Embryonic facial prominence (tissue), 1 donor: ENCODE measurements around the gene SESN2.

Experiments used
- DNase-seq: peaks from one replicate; pipeline ENCODE4 v3.0.0-alpha.2; 2016; ENCODE audit errors: extremely low spot score

SESN2 gene

DNA sequence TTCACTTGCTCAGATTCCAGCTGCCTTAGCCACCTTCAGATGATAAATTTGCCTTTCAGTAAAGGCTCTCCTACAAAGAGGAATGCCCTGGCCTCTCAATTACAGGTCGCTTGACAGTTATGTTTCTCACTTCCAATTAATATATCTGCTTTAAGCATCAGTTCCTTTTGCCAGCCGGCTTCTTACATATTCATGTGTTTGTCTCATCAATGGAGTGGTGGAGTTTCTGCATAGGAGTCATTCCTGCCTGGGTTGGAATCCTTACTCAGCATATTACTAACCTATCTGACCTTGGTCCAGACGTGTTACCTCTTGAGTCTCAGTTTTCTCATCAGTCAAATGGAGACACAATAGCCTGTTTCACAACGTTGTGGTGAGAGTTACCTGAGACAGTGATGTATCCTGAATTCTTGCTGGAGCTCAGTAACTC, 9.4 kb upstream of the SESN2 start:
- DNase-seq, result no peak

DNA sequence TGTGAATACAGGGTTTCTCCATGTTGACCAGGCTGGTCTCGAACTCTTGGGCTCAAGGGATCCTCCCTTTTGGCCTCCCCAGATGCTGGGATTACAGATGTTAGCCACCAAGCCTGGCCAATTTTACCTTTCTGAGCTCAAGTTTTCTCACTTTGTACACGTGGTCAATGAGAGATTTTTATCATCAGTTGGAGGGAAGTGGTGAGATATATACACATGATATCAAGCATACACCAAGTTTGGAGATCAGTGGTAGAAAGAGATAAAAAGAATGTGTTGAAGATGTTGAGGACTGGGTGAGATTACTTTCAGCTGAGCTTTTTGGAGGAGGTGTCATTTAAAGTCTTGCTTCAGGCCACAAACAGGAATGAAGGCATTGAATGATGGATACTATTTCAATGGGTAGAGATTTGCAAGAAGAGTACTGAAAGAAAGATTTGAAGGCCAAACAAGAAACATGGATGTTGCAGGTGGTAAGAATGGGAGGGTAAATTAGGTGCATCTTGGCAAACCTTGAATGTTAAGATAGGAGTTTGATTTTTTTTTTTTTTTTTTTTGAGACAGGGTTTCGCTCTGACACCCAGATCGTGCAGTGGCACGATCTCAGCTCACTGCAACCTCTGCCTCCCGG, 3.0 kb upstream of the SESN2 start:
- DNase-seq, result no peak

DNA sequence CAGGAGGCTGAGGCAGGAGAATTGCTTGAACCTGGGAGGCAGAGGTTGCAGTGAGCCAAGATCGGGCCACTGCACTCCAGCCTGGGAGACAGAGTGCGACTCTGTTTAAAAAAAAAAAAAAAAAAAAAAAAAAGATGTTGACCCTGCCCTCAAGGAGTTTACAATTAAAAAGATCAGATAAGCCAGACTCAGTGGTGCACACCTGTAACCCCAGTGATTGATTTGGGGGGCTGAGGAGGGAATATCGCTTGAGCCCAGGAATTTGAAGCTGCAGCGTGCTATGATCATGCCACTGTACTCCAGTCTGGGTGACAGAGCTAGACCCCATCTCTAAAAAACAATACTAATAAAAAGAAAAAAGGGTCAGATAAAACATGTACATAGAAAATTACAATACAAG, 1.6 kb upstream of the SESN2 start:
- DNase-seq, result no peak

DNA sequence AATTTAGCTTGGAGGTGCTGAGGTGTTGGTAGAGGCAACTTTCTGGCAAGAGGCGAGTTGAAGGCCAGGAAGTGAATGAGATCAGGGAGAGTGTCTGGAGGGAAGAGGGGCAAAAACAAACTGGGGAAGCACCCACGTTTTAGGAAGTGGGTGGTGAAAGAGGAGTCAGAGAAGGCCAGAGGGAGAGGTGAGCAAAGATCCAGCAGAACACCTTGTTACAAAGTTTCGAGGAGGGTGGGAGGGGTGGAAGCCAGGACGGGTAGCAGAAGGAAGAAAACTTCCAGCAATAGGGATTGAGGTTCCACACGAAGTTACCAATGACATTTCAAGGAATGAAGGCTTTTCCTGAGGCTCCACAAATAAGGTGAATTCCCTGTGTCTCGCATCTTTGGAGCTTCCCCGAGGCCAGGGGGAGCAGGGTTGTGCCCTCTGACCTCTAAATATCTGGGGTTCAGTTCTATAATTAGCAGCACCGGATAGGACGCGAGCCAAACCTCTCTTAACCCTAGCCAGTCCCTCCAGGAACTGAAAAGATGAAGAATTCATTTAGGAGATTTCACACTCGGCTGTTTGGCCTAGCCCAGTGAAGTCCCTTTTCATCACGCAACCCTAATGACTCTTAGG, 578 bp upstream of the SESN2 start:
- DNase-seq, result no peak

DNA sequence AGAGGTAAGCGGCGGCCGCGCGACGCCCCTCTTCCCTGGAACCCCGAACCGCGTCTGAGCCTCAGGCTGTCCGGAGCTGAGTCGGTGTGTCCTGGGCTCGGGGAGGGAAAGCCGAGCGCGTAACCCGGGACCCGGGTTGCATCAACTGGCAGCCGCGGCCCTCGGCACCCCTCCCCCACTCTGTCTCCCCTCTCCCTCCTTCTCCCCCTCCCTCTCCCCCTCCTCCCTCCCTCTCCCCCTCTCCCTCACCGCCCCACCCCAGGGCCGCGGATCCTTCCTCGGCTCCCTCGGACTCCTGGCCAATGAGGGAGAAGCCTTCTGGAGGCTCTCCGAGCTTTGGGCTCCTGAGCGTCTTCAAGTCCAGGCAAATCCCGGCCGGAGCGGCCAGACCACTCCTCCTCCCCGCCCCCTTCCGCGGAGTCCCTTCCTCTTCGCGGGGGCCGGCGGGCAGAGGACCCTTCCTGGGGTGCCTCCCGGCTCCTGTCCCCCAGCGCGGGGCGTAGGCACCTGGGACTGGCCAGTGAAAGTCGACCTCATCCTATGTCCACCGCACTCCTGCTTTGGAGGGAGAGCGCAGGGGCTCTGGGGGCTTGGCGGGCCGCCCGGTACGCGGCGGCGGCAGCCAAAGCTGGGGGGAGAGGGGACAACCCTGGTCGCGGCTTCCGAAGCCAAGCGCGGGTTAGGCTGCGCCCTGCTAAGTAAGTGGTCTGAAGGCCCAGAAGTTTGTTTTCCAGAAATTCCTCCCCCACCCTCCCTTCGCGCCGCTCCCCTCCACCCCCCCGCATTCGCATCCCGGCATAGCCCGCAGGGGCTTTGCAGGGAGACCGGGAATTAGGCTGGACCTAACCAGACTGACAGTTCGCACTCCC, 850 bp downstream of the SESN2 start:
- DNase-seq, result peak; percentile 30

DNA sequence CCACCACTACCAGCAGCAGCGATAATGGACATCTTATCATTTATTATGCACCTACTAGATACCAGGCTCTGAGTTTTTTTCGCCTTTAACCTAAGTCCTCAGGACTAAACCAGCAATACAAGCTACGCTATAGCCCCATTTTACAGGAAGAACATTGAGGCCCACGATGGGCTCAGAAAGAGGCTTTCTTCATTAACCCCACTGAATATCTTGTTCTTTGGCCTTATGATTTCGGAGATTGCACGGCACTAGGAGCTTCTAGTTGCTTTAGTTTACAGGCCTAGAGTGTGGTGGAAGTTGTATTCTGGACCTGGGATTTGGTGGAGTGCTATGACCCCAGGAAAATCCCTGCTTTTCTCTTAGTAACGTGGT, 1.5 kb downstream of the SESN2 start:
- no peak for DNase-seq

DNA sequence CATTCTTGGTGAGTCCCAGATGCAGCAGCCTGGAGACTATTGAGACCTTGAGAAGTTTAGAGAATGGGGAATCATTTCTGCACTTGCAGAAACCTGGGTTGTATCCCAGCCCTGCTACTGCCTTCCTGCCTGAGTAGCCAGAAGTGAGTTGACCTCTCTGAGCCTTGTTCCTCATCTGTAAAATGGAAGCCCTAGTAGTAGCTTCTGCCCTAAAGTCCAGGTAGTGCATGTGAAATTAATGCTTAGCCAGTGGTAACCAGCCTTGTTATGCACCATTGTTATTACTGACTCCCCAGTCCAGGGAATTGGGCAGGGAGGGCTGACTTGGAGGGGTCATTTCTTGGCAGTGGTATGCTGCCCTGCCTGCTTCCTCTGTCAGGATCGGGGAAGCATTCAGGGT, 5.6 kb downstream of the SESN2 start:
- DNase-seq, result no peak

DNA sequence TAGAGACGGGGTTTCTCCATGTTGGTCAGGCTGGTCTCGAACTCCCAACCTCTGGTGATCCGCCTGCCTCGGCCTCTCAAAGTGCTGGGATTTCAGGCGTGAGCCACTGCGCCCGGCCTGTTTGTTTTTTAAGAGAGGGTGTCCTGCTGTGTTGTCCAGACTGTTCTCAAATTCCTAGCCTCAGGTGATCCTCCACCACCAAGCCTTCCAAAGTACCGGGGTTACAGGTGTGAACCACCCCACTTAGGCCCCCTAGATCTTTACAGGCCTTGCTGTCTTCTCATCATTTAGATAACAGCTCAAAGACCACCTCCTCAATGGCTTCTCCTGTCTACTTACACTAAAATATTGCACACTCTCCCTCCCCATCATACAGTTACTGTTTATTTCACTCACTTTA, 6.3 kb downstream of the SESN2 start:
- DNase-seq, result no peak

DNA sequence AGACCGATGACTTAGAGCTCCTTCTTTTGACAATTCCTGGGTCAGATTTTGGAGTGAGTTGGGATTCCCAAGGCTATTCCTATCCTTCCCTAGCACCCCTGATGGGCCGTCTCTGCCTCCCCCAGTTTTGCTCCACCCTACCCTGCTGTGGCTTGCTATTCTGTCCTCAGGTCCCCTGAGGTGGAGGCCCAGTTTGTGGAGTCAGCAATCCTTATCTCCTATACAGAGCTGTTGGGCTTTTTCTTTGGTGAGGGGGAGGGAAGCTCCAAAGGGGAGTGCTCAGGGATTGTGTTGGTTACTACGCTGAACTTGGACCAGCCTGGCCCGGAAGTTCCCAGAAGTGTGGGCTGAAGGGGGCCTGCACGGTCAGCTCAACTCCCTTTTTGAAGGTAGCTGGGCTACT, 7.6 kb downstream of the SESN2 start:
- no peak for DNase-seq

DNA sequence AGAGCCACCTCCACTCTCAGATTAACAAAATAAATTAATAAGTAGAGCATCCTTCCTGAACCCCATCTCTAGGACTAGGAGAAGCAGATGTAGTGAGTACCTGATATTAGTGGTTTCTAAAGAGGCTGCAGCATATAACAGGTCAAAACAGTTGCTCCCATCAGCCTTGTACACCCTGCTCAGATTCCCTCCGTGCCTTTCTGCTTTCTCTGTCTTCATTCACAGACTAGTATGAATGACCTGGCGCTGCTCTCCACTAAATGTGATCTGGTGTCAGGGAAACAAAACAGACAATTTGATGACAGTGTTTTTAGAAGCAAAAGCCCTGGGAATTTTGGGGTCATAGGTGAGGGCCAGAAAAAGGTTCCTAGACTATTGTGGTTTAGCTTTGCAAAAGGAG, 8.3 kb downstream of the SESN2 start:
- DNase-seq, result no peak

DNA sequence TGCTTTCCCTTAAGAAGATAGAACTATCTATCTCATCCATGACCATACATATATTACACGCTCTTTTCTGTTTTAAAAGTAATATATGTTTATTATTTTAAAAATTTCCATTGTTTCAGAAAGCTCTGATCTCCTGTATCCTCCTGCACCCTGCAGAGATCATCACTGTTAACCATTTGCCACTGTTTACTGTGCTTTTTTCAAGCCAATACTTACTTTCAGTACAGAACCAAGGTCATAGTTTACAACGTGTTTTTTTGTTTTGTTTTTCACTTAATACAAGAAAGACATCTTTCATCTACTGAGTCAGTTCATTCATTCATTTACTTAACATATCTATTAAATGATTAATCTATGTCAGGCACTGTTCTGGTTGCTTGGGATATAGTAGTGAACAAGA, 10.2 kb downstream of the SESN2 start:
- DNase-seq, result no peak

DNA sequence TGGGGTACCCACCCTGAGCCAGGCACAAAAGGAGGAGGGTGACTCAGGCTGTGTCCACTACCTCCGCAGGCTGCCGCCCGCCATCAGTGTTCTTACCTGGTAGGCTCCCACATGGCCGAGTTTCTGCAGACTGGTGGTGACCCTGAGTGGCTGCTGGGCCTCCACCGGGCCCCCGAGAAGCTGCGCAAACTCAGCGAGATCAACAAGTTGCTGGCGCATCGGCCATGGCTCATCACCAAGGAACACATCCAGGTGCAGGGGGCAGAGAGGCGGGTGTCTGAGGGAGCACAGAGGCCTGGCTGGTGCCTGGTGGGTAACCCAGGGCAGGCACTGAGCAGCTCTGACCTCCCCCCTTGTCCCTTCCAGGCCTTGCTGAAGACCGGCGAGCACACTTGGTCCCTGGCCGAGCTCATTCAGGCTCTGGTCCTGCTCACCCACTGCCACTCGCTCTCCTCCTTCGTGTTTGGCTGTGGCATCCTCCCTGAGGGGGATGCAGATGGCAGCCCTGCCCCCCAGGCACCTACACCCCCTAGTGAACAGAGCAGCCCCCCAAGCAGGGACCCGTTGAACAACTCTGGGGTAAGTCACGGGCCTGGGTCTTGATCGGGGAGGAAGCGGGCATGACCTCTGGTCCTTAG, 13.0 kb downstream of the SESN2 start:
- no peak for DNase-seq

DNA sequence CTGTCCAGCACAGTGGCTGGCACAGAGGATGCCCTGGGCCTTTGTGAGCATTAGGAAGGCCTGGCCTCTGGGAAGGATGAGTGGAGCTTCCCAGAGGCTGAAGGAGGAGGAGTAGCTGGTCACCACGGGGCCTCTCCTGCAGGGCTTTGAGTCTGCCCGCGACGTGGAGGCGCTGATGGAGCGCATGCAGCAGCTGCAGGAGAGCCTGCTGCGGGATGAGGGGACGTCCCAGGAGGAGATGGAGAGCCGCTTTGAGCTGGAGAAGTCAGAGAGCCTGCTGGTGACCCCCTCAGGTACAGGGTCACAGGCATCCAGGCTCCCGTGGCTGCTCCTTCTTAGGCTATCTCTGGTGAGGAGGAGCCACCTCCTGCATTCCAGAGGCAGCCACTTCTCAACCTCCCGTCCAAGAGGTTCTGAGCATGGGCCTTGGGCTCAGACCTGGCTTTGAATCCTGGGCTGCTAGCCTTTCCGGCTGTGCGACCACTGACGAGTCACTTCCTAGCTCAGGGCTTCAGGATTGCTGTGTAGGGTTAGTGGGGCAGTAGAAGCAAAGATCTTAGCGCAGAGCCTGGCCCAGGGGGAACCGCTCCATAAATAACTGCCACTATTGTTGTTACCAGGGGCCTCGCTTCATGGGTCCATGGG, 14.0 kb downstream of the SESN2 start:
- DNase-seq, result no peak

DNA sequence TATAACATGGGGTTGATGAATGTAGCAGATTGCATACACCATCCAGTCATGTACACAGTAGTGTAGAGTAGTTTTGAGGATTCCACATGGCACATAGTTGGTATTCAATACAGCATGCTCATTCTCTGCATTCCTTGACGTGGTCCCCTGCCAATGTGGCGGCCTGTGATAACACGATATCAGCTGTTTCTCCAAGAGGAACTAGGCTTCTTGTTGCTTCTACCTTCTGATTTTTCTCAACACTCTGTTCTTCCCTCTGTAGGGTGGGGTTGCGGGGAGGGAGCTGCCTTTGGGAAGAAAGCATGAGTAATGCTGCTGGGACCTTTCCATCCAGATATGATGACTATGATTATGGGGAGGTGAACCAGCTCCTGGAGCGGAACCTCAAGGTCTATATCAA, 19.4 kb downstream of the SESN2 start:
- DNase-seq, result no peak

DNA sequence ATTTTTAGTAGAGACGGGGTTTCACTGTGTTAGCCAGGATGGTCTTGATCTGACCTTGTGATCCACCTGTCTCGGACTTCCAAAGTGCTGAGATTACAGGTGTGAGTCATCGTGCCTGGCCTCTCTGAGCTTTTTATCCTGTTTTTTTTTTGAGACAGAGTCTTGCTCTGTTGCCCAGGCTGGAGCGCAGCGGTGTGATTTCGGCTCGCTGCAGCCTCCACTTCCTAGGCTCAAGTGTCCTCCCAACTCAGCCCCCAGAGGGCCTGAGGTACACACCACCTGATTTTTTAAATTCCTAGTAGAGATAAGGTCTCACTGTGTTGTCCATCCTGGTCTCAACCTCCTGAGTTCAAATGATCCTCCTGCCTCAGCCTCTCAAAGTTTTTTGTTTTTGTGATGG, 20.4 kb downstream of the SESN2 start:
- no peak for DNase-seq

DNA sequence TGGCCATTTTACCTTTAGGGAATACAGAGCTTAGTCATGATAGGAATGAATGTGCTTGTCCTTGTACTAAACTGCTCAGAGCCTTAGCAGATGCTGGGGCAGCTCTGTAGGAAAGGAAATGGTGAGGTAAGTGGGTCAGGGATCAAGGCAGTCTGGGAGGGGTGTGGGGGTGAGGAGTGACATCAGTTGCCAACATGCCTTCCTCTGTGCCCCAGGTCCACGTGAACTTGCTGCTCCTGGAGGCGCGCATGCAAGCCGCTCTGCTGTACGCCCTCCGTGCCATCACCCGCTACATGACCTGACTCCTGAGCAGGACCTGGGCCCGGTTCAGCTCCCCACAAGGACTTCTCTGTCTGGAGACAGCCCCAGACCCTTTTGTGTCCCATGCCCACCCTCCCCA, 21.2 kb downstream of the SESN2 start:
- DNase-seq, result no peak

DNA sequence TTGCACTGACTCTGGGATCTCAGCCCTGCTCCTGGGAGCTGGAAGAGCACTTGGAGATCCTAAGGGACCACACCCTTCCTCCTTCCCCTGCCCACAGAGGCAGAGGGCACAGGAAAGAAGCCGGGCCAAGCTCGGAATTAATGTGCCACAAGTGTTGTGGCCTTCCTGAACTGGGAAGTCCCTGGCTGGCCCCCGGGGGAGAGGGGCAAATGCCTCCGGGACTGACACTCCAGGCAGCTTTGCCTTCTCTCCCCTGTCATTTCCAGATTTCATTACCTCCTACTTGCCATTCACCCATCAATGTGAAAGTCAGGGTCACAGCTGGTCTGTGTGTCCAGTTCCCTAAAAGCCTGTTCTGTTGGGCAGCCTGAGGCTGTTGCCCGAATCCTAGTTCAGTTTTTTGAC, 21.7 kb downstream of the SESN2 start:
- no peak for DNase-seq

DNA sequence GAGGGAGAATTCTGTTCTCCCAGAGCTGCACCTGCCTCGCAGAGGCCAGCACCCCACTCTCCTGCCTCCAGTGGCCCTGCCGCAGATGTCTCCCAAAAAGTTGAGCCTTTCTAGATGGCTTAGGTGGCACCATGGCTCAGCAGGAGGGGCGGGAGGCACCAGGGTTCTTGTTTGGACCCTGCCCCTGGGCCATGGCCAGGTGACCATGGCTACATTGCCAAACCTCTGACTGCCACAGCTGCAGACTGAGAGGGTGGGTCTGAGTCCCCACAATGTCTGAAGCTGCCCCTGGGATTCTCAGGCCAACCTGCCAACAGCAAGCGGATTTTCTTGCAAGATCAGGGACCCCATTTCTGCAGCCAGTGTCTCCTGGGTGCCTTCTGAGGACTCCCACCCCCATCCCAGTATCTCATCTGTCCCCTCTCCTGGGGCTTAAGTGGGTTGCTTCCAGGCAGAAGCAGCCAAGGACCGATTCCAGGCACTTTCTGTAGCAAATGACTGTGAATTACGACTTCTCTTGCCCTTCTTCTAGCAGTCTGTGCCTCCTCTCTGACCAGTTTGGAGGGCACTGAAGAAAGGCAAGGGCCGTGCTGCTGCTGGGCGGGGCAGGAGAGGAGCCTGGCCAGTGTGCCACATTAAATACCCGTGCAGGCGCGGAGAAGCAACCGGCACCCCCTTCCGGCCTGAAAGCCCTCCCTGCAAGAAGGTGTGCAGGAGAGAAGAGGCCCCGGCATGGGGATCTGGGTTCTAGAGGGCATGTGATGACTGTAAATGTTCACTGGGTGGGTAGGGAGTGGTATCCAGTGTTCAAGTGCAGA, 22.5 kb downstream of the SESN2 start:
- DNase-seq, result no peak

DNA sequence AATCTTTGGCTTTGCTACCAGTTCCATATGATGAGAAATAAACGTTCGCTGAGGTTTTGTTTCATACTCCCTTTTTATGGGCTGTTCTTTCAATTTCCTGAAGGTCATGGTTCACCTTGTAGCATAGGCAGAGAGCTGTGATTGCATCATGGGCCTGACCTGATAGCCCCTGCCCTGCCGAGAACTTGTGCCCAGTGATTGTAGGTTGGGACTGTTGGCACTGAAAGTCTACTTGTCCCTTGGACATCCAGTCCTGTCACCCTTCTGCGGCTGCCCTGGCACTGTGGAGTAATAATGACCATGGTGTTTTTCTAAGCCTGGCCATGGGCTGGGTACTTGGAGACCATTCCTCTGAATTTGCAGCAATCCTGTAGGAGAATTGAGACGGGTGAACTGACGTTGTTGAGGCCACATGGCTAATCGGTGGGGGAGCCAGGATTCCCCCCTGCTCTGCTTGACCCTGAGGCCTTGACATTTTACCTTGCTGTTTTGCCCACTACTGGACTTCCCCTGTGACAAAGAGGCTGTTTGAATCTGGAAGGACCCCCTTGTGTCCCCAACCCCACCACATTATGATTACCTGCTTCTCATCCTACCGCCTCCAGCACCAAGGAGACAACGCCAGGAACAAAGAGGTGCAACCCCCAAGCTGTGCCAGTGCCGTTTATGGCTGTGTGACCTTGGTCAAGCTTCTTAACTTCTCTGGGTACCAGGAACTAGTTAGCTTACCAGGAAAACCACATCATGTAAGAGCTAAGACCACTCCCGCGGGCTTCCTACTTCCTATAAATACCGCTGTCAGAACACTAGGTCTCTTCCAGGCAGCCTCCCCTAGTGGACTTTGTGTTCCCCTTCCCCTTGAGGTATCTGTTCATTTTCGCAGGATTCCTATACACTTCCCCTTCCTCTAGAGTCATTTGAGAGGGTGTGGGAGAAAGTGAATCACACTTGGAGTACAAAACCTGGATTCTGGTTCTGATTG, 23.4 kb downstream of the SESN2 start:
- DNase-seq, result no peak

DNA sequence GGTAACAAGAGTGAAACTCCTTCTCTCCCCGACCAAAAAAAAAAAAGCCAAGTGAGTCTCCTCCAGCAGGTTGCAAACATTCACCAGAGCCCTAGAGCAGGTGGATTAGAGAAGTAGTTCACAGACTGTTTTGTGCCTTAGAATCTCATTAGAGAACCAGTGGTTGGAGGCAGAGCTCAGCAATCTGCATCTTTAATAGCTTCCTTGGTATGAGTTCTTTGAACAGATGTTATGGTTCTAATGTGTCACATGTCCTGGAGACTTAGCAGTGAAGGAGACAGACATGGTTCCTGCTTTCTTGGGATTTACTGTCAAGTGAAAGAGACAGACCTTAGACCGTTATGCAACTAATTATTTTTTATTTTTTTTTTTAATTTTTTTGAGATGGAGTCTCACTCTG, 26.8 kb downstream of the SESN2 start:
- no peak for DNase-seq
